Lower lobe of right lung (tissue), 2 donors: Measurements from ENCODE around the gene APBB3. TPM values are rescaled to one million over a fixed set of nuclear protein-coding genes. Genes with fewer than 3 reads are reported as not detected.

ENCODE experiments used
- ATAC-seq, 2 donors: fragments of 200-7000 bp; cut with Tn5 transposase; one replicate each; pipeline ENCODE4 v1.9.1; 2020 to 2022; ENCODE audit warnings: mild to moderate bottlenecking in 2 of 2, moderate library complexity in 2 of 2
- DNase-seq: peaks from one replicate; pipeline ENCODE4 v3.0.0-alpha.2; 2020
- H3K27ac ChIP-seq: fragments of 200-600 bp; one replicate; pipeline ENCODE4 v1.8.0; 2022
- H3K27me3 ChIP-seq: fragments of 200-600 bp; one replicate; pipeline ENCODE4 v1.8.0; 2022; ENCODE audit warnings: low read depth
- H3K36me3 ChIP-seq: fragments of 200-600 bp; one replicate; pipeline ENCODE4 v1.8.0; 2022; ENCODE audit warnings: mild to moderate bottlenecking
- H3K4me1 ChIP-seq: fragments of 200-600 bp; one replicate; pipeline ENCODE4 v1.8.0; 2022
- H3K4me3 ChIP-seq: fragments of 200-600 bp; one replicate; pipeline ENCODE4 v1.8.0; 2022; ENCODE audit warnings: mild to moderate bottlenecking
- H3K9me3 ChIP-seq: fragments of 200-600 bp; one replicate; pipeline ENCODE4 v1.8.0; 2022
- intact Hi-C: fragments of 100-400 bp; cut with DNase I; formaldehyde crosslinking; loops from one replicate; pipeline ENCODE4 v1.11.0; 2022
- total RNA-seq: library from RNA; stranded (reverse); fragmentation: NEBNext Ultra II Directional; extraction: Animal tissue kit (Norgen Biotek cat#: 25700); gene quantifications from one replicate; pipeline ENCODE4 v1.2.1, GENCODE V29; 2021
- TF ChIP-seq, protein P1 (sequence below): fragments of 200-600 bp; IDR thresholded peaks from one replicate; pipeline ENCODE4 v1.8.0; 2022; ENCODE audit warnings: antibody characterized with exemption, mild to moderate bottlenecking
- donor health status: DM: no; HTN: yes; CAD: no; lungs with severe emphysema.

The APBB3 gene
- total RNA-seq, 1 donor from 2014 or later = 25.1 TPM

DNA sequence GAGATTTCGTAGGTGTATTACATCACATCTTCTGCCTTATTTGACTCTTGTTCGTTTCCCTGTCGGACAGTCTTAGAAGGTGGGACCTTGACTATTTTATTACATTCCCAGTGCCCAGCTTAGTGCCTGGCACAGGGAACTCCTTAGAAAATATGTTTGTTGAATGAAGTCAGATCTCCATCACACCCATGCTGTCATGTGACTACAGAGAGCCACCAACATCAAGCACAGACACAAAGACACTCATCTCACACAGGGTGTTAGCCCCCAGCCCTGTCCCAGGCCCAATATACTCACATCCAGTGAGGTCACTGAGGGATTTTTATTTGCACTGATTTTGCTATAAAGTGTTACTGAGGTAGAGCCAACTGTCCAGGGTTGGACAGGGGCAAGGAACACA, 6.4 kb downstream of the APBB3 start:
- H3K4me1 ChIP-seq = peaks cover 48% of the 10 kb centered on the region
- no peaks in the 10 kb centered on the region for H3K27me3 ChIP-seq
- no peak overlapping the region for H3K4me3 ChIP-seq
- intact Hi-C loops = no loop called here
- H3K27ac ChIP-seq = peak overlapping the region; percentile 86
- H3K36me3 ChIP-seq = peaks cover 27% of the 10 kb centered on the region
- ATAC-seq (no peak), DNase-seq (no peak)
- TF ChIP-seq, protein P1, sequence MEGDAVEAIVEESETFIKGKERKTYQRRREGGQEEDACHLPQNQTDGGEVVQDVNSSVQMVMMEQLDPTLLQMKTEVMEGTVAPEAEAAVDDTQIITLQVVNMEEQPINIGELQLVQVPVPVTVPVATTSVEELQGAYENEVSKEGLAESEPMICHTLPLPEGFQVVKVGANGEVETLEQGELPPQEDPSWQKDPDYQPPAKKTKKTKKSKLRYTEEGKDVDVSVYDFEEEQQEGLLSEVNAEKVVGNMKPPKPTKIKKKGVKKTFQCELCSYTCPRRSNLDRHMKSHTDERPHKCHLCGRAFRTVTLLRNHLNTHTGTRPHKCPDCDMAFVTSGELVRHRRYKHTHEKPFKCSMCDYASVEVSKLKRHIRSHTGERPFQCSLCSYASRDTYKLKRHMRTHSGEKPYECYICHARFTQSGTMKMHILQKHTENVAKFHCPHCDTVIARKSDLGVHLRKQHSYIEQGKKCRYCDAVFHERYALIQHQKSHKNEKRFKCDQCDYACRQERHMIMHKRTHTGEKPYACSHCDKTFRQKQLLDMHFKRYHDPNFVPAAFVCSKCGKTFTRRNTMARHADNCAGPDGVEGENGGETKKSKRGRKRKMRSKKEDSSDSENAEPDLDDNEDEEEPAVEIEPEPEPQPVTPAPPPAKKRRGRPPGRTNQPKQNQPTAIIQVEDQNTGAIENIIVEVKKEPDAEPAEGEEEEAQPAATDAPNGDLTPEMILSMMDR = no peak
- no peaks in the 10 kb centered on the region for H3K9me3 ChIP-seq

DNA sequence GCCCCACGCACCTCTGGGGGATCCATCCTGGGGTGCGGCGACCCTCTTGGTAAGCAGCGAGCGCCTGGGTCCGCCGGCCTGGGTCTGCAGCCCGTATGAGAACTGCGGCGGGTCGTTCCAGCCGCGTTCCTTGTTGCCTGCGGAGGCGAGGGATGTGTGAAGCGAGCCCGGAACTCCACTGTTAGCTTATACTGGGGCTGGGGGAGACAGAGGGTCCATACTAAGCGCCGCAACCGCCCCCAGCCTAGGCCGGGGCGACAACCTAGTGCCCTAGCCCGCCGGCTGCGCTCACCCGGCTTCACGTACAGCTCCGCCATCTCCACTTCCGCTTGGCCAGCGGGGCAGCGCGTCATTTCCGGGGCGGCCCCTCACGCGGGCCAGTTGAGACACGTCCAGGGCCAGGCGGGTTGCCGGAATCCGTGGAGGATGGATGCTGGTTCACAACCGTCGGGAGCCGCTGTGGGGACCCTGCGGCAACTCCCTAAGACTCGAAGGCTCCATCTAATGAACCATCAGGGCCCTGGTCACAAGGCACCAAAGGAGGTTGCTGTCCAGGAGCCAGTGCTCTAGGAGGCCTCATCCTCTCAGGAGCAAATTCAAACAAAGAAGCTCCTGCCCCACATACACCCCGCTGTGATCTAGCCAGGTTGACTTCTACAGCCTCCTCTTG, 7.1 kb downstream of the APBB3 start, which contains the start of gene SRA1:
Gene SRA1 (minus strand): TSS at position 338 of the 670 bp plus-strand sequence. CDS start 21 bp downstream, at position 317.
- H3K9me3 ChIP-seq = no peaks in the 10 kb centered on the region
- intact Hi-C loops = no loop called here
- TF ChIP-seq, protein P1 = no peak
- peak within 1 kb of the TSS; percentile 66 for H3K4me3 ChIP-seq
- H3K27ac ChIP-seq = peak within 1 kb of the TSS; percentile 86
- DNase-seq = peak; percentile 96
- H3K27me3 ChIP-seq = no peaks in the 10 kb centered on the region
- peaks cover 41% of the 10 kb centered on the region for H3K4me1 ChIP-seq
- peak; percentile 96 to 98 for ATAC-seq
- peaks cover 31% of the 10 kb centered on the region for H3K36me3 ChIP-seq

DNA sequence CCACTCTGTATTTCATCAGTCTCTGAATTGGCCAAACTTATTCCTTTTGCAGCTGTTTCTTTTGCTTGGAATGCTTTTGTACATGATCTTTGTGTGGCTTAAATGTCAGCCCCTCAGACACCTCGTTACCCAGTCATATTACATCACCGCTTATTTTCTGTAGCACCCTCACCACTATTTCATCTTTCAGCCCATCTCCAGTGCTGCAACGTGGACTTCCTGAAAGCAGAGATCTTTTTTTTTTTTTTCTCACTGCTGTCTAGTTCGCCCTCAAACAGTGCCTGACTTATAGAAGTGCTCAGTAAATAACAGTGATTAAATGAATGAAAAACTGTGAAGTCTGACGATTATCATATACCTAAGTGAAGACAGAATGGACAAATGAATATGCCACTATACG, 8.0 kb downstream of the APBB3 start:
- H3K4me1 ChIP-seq = peaks cover 36% of the 10 kb centered on the region

DNA sequence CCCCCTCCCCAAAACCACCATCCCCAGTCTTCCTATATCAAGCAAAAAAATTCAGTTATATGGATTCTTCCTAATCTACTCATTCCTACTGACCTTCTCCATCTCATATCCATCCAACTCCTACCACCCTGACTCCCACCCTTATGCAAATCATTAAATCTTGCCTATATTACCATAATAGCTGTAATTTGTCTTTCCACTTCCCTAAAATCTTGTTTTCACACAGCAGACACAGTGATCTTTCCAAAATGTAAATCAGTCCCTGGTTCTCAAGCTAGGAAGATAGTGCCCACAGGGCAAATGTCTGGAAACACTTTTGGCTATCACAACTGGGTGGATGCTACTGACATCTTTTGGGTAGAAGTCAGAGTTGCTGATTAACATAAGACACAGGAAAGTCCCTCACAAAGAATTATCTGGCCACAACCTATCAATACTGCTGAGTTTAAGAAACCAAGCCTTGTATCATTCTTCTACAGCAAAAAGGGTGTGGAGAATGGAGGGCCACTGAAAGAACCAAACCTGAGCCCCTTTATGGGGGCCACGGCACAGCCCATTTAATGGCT, 8.6 kb downstream of the APBB3 start:
- TF ChIP-seq, protein P1 = no peak
- Histone ChIP-seq H3K9me3 (no peaks in the 10 kb centered on the region), H3K36me3 (peaks cover 31% of the 10 kb centered on the region), H3K27ac (peak overlapping the region; percentile 86), H3K4me1 (peaks cover 36% of the 10 kb centered on the region), H3K27me3 (no peaks in the 10 kb centered on the region), H3K4me3 (peak overlapping the region; percentile 66)
- intact Hi-C loops = no loop called here
- no peak for DNase-seq
- no peak for ATAC-seq

More for the DNA sequence above, 8.0 kb downstream of the APBB3 start:
- Histone ChIP-seq H3K36me3 (peaks cover 31% of the 10 kb centered on the region), H3K4me3 (peak overlapping the region; percentile 66), H3K27me3 (no peaks in the 10 kb centered on the region), H3K9me3 (no peaks in the 10 kb centered on the region), H3K27ac (peak overlapping the region; percentile 86)
- DNase-seq (no peak), ATAC-seq (no peak)
- TF ChIP-seq, protein P1 = no peak
- intact Hi-C loops = no loop called here

DNA sequence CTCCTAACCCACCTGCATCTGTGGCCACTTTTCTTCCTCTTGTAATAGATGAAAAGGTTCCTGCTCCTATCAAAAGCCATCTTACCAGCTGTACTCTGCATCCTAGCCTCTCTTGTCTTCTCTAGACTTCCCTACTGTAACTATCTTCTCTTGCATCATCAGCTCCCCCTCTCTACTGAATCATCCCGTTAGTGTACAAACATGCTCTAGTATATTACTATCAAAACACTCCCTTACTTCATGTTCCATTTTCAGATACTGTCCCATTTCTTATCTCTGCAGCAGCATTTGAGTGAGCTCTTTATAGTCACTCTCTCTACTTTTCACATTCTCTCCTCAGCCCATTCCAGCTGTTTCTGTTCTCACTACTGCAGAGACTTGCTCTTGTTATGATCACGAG, 9.9 kb downstream of the APBB3 start:
- intact Hi-C loops = no loop called here
- Histone ChIP-seq H3K9me3 (no peaks in the 10 kb centered on the region), H3K4me3 (no peak overlapping the region), H3K27ac (no peak overlapping the region), H3K4me1 (peaks cover 45% of the 10 kb centered on the region), H3K27me3 (no peaks in the 10 kb centered on the region), H3K36me3 (peaks cover 33% of the 10 kb centered on the region)
- no peak for DNase-seq
- no peak for ATAC-seq
- TF ChIP-seq, protein P1 = no peak
